GM12878 (cell line): ENCODE data around the gene PDZK1IP1. TPM values are rescaled to one million over a fixed set of nuclear protein-coding genes. Genes with fewer than 3 reads are reported as not detected.

Experiments used
- KLF5 ChIP-seq: fragments of 450-650 bp; IDR thresholded peaks from 2 replicates; pipeline ENCODE4 v1.6.1; 2014; ENCODE audit warnings: mild to moderate bottlenecking; ENCODE audit not compliant: partially characterized antibody
- LARP7 ChIP-seq: fragments of 450-650 bp; IDR thresholded peaks from 2 replicates; pipeline ENCODE4 v1.6.1; 2017; ENCODE audit warnings: mild to moderate bottlenecking
- NFIC ChIP-seq: IDR thresholded peaks from 2 replicates; pipeline ENCODE4 v1.6.1; 2012; ENCODE audit warnings: low read depth, mild to moderate bottlenecking, inconsistent platforms, low read length, moderate library complexity
- SUZ12 ChIP-seq: fragments of 200-600 bp; sonication (generic); IDR thresholded peaks from one replicate; pipeline ENCODE4 v1.6.1; 2018; ENCODE audit warnings: antibody characterized with exemption, mild to moderate bottlenecking; ENCODE audit not compliant: unreplicated experiment
- ZNF622 ChIP-seq: fragments of 450-650 bp; IDR thresholded peaks from 2 replicates; pipeline ENCODE4 v1.6.1; 2017; ENCODE audit warnings: mild to moderate bottlenecking, inconsistent platforms
- polyA plus RNA-seq, 11 experiments: library from polyadenylated mRNA; depleted of rRNA in 4 of 11; unstranded in 6 of 11; stranded (reverse) in 5 of 11; fragments of >200 nt; fragmentation: Nextera tagmentation in 4 of 11; fragmentation: Illumina TruSeq in 1 of 11; extraction: Ambion mirVana in 4 of 11; extraction: Trizol in 1 of 11; gene quantifications; 1 replicate in 1 of 11; 2 replicates in 10 of 11; pipeline versions ENCODE4 v1.2.1 to v1.2.3, GENCODE V29; 2011 to 2016; ENCODE audit warnings: inconsistent platforms in 2 of 11, missing spikeins in 2 of 11, low read depth in 1 of 11
- total RNA-seq, 4 experiments: library from RNA; depleted of rRNA in 3 of 4; stranded (reverse); fragments of >200 nt in 3 of 4; fragmentation: Illumina TruSeq in 1 of 4; extraction: Trizol in 1 of 4; gene quantifications; 2 replicates each; pipeline versions ENCODE4 v1.2.1 to v1.2.3, GENCODE V29; 2013 to 2021
- TF ChIP-seq, protein P1 (sequence below): fragments of 450-650 bp; IDR thresholded peaks from 2 replicates; pipeline ENCODE4 v1.6.1; 2017; ENCODE audit warnings: mild to moderate bottlenecking, moderate library complexity
- TF ChIP-seq, protein P2 (sequence below): IDR thresholded peaks from 2 replicates; pipeline ENCODE4 v1.6.1; 2012; ENCODE audit warnings: low read depth, low read length, improper control_type of control experiment
- TF ChIP-seq, protein P3 (sequence below): fragments of 450-650 bp; IDR thresholded peaks from 2 replicates; pipeline ENCODE4 v1.6.1; 2016; ENCODE audit warnings: mild to moderate bottlenecking
- TF ChIP-seq, protein P4 (sequence below): fragments of 450-650 bp; IDR thresholded peaks from 2 replicates; pipeline ENCODE4 v1.6.1; 2018; ENCODE audit warnings: mild to moderate bottlenecking, low read depth, moderate library complexity; ENCODE audit not compliant: partially characterized antibody

Gene PDZK1IP1
- total and polyA plus RNA-seq, 10 of the 15 experiments (the other 5 are each of a cell fraction or from before 2014, with no cell fraction given): not detected

DNA sequence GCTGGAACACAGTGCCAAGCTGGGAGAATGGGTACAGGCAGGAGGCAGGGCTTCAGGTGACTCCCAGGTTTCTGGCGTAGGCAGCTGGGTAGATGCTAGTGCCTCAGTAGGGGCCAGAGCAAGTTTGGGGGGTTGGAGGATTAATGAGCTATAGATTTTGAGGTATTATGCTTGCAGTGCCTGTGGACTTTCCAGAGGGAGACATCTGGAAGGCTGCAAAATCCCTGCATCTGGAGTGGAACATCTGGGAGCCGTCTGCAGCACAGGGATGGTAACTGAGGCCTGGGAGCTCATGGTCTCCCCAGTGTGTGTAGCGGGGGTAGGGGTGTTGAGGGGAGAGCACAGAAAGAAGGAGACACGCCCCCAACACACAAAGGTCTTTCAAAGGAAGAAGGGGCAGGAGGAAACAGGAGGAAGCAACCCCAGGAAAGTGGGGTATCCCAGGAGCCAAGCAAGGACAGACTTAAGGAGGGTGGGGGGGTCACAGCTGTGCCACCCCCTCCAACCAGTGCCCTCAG lies 2.2 kb upstream of the PDZK1IP1 start (continued):
- TF ChIP-seq, protein P1, sequence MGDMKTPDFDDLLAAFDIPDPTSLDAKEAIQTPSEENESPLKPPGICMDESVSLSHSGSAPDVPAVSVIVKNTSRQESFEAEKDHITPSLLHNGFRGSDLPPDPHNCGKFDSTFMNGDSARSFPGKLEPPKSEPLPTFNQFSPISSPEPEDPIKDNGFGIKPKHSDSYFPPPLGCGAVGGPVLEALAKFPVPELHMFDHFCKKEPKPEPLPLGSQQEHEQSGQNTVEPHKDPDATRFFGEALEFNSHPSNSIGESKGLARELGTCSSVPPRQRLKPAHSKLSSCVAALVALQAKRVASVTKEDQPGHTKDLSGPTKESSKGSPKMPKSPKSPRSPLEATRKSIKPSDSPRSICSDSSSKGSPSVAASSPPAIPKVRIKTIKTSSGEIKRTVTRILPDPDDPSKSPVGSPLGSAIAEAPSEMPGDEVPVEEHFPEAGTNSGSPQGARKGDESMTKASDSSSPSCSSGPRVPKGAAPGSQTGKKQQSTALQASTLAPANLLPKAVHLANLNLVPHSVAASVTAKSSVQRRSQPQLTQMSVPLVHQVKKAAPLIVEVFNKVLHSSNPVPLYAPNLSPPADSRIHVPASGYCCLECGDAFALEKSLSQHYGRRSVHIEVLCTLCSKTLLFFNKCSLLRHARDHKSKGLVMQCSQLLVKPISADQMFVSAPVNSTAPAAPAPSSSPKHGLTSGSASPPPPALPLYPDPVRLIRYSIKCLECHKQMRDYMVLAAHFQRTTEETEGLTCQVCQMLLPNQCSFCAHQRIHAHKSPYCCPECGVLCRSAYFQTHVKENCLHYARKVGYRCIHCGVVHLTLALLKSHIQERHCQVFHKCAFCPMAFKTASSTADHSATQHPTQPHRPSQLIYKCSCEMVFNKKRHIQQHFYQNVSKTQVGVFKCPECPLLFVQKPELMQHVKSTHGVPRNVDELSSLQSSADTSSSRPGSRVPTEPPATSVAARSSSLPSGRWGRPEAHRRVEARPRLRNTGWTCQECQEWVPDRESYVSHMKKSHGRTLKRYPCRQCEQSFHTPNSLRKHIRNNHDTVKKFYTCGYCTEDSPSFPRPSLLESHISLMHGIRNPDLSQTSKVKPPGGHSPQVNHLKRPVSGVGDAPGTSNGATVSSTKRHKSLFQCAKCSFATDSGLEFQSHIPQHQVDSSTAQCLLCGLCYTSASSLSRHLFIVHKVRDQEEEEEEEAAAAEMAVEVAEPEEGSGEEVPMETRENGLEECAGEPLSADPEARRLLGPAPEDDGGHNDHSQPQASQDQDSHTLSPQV: no peak
- TF ChIP-seq, protein P2, sequence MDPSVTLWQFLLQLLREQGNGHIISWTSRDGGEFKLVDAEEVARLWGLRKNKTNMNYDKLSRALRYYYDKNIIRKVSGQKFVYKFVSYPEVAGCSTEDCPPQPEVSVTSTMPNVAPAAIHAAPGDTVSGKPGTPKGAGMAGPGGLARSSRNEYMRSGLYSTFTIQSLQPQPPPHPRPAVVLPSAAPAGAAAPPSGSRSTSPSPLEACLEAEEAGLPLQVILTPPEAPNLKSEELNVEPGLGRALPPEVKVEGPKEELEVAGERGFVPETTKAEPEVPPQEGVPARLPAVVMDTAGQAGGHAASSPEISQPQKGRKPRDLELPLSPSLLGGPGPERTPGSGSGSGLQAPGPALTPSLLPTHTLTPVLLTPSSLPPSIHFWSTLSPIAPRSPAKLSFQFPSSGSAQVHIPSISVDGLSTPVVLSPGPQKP: no peak
- TF ChIP-seq, protein P3, sequence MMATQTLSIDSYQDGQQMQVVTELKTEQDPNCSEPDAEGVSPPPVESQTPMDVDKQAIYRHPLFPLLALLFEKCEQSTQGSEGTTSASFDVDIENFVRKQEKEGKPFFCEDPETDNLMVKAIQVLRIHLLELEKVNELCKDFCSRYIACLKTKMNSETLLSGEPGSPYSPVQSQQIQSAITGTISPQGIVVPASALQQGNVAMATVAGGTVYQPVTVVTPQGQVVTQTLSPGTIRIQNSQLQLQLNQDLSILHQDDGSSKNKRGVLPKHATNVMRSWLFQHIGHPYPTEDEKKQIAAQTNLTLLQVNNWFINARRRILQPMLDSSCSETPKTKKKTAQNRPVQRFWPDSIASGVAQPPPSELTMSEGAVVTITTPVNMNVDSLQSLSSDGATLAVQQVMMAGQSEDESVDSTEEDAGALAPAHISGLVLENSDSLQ: no peak
- TF ChIP-seq LARP7 (no peak), SUZ12 (no peak), ZNF622 (no peak), KLF5 (no peak), NFIC (no peak)
- TF ChIP-seq, protein P4, sequence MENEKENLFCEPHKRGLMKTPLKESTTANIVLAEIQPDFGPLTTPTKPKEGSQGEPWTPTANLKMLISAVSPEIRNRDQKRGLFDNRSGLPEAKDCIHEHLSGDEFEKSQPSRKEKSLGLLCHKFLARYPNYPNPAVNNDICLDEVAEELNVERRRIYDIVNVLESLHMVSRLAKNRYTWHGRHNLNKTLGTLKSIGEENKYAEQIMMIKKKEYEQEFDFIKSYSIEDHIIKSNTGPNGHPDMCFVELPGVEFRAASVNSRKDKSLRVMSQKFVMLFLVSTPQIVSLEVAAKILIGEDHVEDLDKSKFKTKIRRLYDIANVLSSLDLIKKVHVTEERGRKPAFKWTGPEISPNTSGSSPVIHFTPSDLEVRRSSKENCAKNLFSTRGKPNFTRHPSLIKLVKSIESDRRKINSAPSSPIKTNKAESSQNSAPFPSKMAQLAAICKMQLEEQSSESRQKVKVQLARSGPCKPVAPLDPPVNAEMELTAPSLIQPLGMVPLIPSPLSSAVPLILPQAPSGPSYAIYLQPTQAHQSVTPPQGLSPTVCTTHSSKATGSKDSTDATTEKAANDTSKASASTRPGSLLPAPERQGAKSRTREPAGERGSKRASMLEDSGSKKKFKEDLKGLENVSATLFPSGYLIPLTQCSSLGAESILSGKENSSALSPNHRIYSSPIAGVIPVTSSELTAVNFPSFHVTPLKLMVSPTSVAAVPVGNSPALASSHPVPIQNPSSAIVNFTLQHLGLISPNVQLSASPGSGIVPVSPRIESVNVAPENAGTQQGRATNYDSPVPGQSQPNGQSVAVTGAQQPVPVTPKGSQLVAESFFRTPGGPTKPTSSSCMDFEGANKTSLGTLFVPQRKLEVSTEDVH: no peak
